ENCODE results near the gene NUP62.

NUP62 gene

GRCh38 chr19:49976496-49976895 is 47.2 kb upstream of the NUP62 start:
- Histone ChIP-seq H2BK15ac (ENCODE audit: low read depth, poor library complexity, severe bottlenecking) (no peak overlapping the region), H2BK120ac (ENCODE audit: low read depth, low read length) (no peak overlapping the region), H3K14ac (ENCODE audit: low read length in 2 of 2) (no peak overlapping the region), H4K91ac (ENCODE audit: low read length) (no peak overlapping the region), H4K8ac (ENCODE audit: low read length) (no peak overlapping the region), H3K27ac (ENCODE audit: low read length, poor library complexity, severe bottlenecking) (no peak overlapping the region), H2AK5ac (ENCODE audit: low read length, severe bottlenecking) (no peak overlapping the region), H2BK12ac (ENCODE audit: low read length in 2 of 2) (no peak overlapping the region), H3K23ac (ENCODE audit: low read length in 2 of 2) (no peak overlapping the region), H3K4me1 (ENCODE audit: control insufficient read depth, insufficient read depth, low read depth, low read length) (no peaks in the 10 kb centered on the region), H3K9me3 (ENCODE audit: control insufficient read depth, low read length) (no peaks in the 10 kb centered on the region), H3K36me3 (ENCODE audit: control insufficient read depth in 1 of 2, insufficient read depth in 2 of 2, low read depth in 1 of 2, low read length in 2 of 2) (peaks cover 18 to 45% of the 10 kb centered on the region in 2 experiments), H2AFZ (ENCODE audit: low read depth, low read length) (no peak overlapping the region), H3K27me3 (ENCODE audit: control insufficient read depth in 1 of 2, insufficient read depth in 1 of 2, low read length in 2 of 2) (peaks cover 7 to 14% of the 10 kb centered on the region in 2 experiments), H3K4me2 (ENCODE audit: low read length, poor library complexity, severe bottlenecking) (no peak overlapping the region), H3K79me1 (replicated peaks; ENCODE audit: low read length, poor library complexity, severe bottlenecking) (no peaks in the 10 kb centered on the region), H2BK5ac (ENCODE audit: low read depth, low read length, poor library complexity, severe bottlenecking) (no peak overlapping the region), H3K4ac (ENCODE audit: low read depth in 1 of 2, low read length in 2 of 2) (no peak overlapping the region), H3K4me3 (ENCODE audit: insufficient read depth in 1 of 2, low read depth in 1 of 2, low read length in 2 of 2) (no peak overlapping the region), H3K18ac (ENCODE audit: low read depth in 1 of 2, low read length in 2 of 2) (no peak overlapping the region), H3K9ac (ENCODE audit: low read length) (no peak overlapping the region)
- DNase-seq = no peak
- 97% methylated on average over 3 of the region's 3 CpGs for WGBS

GRCh38 chr19:49975051-49975450 is 45.7 kb upstream of the NUP62 start:
- Histone ChIP-seq H3K4ac (ENCODE audit: low read depth in 1 of 2, low read length in 2 of 2) (no peak overlapping the region), H3K4me3 (ENCODE audit: insufficient read depth in 1 of 2, low read depth in 1 of 2, low read length in 2 of 2) (no peak overlapping the region), H4K91ac (ENCODE audit: low read length) (no peak overlapping the region), H3K27ac (ENCODE audit: low read length, poor library complexity, severe bottlenecking) (no peak overlapping the region), H2AK5ac (ENCODE audit: low read length, severe bottlenecking) (no peak overlapping the region), H2BK12ac (ENCODE audit: low read length in 2 of 2) (no peak overlapping the region), H3K27me3 (ENCODE audit: control insufficient read depth in 1 of 2, insufficient read depth in 1 of 2, low read length in 2 of 2) (peaks cover 7 to 17% of the 10 kb centered on the region in 2 experiments), H3K9me3 (ENCODE audit: control insufficient read depth, low read length) (no peaks in the 10 kb centered on the region), H3K9ac (ENCODE audit: low read length) (no peak overlapping the region), H2AFZ (ENCODE audit: low read depth, low read length) (no peak overlapping the region), H2BK15ac (ENCODE audit: low read depth, poor library complexity, severe bottlenecking) (no peak overlapping the region), H4K8ac (ENCODE audit: low read length) (no peak overlapping the region), H2BK5ac (ENCODE audit: low read depth, low read length, poor library complexity, severe bottlenecking) (no peak overlapping the region), H2BK120ac (ENCODE audit: low read depth, low read length) (no peak overlapping the region), H3K79me1 (replicated peaks; ENCODE audit: low read length, poor library complexity, severe bottlenecking) (no peaks in the 10 kb centered on the region), H3K18ac (ENCODE audit: low read depth in 1 of 2, low read length in 2 of 2) (no peak overlapping the region), H3K4me2 (ENCODE audit: low read length, poor library complexity, severe bottlenecking) (no peak overlapping the region), H3K14ac (ENCODE audit: low read length in 2 of 2) (no peak overlapping the region), H3K36me3 (ENCODE audit: control insufficient read depth in 1 of 2, insufficient read depth in 2 of 2, low read depth in 1 of 2, low read length in 2 of 2) (peaks cover 18 to 37% of the 10 kb centered on the region in 2 experiments), H3K4me1 (ENCODE audit: control insufficient read depth, insufficient read depth, low read depth, low read length) (no peaks in the 10 kb centered on the region), H3K23ac (ENCODE audit: low read length in 2 of 2) (no peak overlapping the region)
- DNase-seq = no peak
- WGBS = 89% methylated on average over 7 of the region's 7 CpGs

GRCh38 chr19:49973987-49974386 is 44.7 kb upstream of the NUP62 start:
- H4K8ac ChIP-seq (ENCODE audit: low read length) = no peak overlapping the region
- no peaks in the 10 kb centered on the region for H3K79me1 ChIP-seq (replicated peaks; ENCODE audit: low read length, poor library complexity, severe bottlenecking)
- H2BK12ac ChIP-seq (ENCODE audit: low read length in 2 of 2) = no peak overlapping the region
- no peak overlapping the region for H3K4me2 ChIP-seq (ENCODE audit: low read length, poor library complexity, severe bottlenecking)
- H2BK15ac ChIP-seq (ENCODE audit: low read depth, poor library complexity, severe bottlenecking) = no peak overlapping the region
- H3K14ac ChIP-seq (ENCODE audit: low read length in 2 of 2) = no peak overlapping the region
- peaks cover 17 to 36% of the 10 kb centered on the region in 2 experiments for H3K36me3 ChIP-seq (ENCODE audit: control insufficient read depth in 1 of 2, insufficient read depth in 2 of 2, low read depth in 1 of 2, low read length in 2 of 2)
- no peak overlapping the region for H2AK5ac ChIP-seq (ENCODE audit: low read length, severe bottlenecking)
- H2BK120ac ChIP-seq (ENCODE audit: low read depth, low read length) = no peak overlapping the region
- no peaks in the 10 kb centered on the region for H3K9me3 ChIP-seq (ENCODE audit: control insufficient read depth, low read length)
- no peak overlapping the region for H2BK5ac ChIP-seq (ENCODE audit: low read depth, low read length, poor library complexity, severe bottlenecking)
- WGBS = 94% methylated on average over 18 of the region's 18 CpGs
- H3K4me3 ChIP-seq (ENCODE audit: insufficient read depth in 1 of 2, low read depth in 1 of 2, low read length in 2 of 2) = no peak overlapping the region
- no peaks in the 10 kb centered on the region for H3K4me1 ChIP-seq (ENCODE audit: control insufficient read depth, insufficient read depth, low read depth, low read length)
- no peak overlapping the region for H3K23ac ChIP-seq (ENCODE audit: low read length in 2 of 2)
- DNase-seq = no peak
- peaks cover 9 to 20% of the 10 kb centered on the region in 2 experiments for H3K27me3 ChIP-seq (ENCODE audit: control insufficient read depth in 1 of 2, insufficient read depth in 1 of 2, low read length in 2 of 2)
- H3K9ac ChIP-seq (ENCODE audit: low read length) = no peak overlapping the region
- no peak overlapping the region for H4K91ac ChIP-seq (ENCODE audit: low read length)
- H3K27ac ChIP-seq (ENCODE audit: low read length, poor library complexity, severe bottlenecking) = no peak overlapping the region
- H3K18ac ChIP-seq (ENCODE audit: low read depth in 1 of 2, low read length in 2 of 2) = no peak overlapping the region
- no peak overlapping the region for H3K4ac ChIP-seq (ENCODE audit: low read depth in 1 of 2, low read length in 2 of 2)
- no peak overlapping the region for H2AFZ ChIP-seq (ENCODE audit: low read depth, low read length)

GRCh38 chr19:49972841-49973240 is 43.5 kb upstream of the NUP62 start:
- WGBS = 89% methylated on average over 5 of the region's 6 CpGs

More at GRCh38 chr19:49972841-49973240, 43.5 kb upstream of the NUP62 start:
- Histone ChIP-seq H3K18ac (ENCODE audit: low read depth in 1 of 2, low read length in 2 of 2) (no peak overlapping the region), H3K9ac (ENCODE audit: low read length) (no peak overlapping the region), H2AFZ (ENCODE audit: low read depth, low read length) (no peak overlapping the region), H2AK5ac (ENCODE audit: low read length, severe bottlenecking) (no peak overlapping the region), H3K79me1 (replicated peaks; ENCODE audit: low read length, poor library complexity, severe bottlenecking) (no peaks in the 10 kb centered on the region), H3K14ac (ENCODE audit: low read length in 2 of 2) (no peak overlapping the region), H4K91ac (ENCODE audit: low read length) (no peak overlapping the region), H3K4me3 (ENCODE audit: insufficient read depth in 1 of 2, low read depth in 1 of 2, low read length in 2 of 2) (no peak overlapping the region), H4K8ac (ENCODE audit: low read length) (no peak overlapping the region), H3K23ac (ENCODE audit: low read length in 2 of 2) (no peak overlapping the region), H3K4ac (ENCODE audit: low read depth in 1 of 2, low read length in 2 of 2) (no peak overlapping the region), H3K4me1 (ENCODE audit: control insufficient read depth, insufficient read depth, low read depth, low read length) (no peaks in the 10 kb centered on the region), H3K9me3 (ENCODE audit: control insufficient read depth, low read length) (no peaks in the 10 kb centered on the region), H3K4me2 (ENCODE audit: low read length, poor library complexity, severe bottlenecking) (no peak overlapping the region), H2BK5ac (ENCODE audit: low read depth, low read length, poor library complexity, severe bottlenecking) (no peak overlapping the region), H3K36me3 (ENCODE audit: control insufficient read depth in 1 of 2, insufficient read depth in 2 of 2, low read depth in 1 of 2, low read length in 2 of 2) (peaks cover 9 to 24% of the 10 kb centered on the region in 2 experiments), H3K27me3 (ENCODE audit: control insufficient read depth in 1 of 2, insufficient read depth in 1 of 2, low read length in 2 of 2) (peaks cover 12 to 29% of the 10 kb centered on the region in 2 experiments), H2BK12ac (ENCODE audit: low read length in 2 of 2) (no peak overlapping the region), H3K27ac (ENCODE audit: low read length, poor library complexity, severe bottlenecking) (no peak overlapping the region), H2BK120ac (ENCODE audit: low read depth, low read length) (no peak overlapping the region), H2BK15ac (ENCODE audit: low read depth, poor library complexity, severe bottlenecking) (no peak overlapping the region)
- no peak for DNase-seq

Data from mesenchymal stem cell (in vitro differentiated cells and primary cell).